GM04504 (cell line): ENCODE results near the gene RPL26.
A peak's percentile ranks its signal among the peaks of the same experiment; 100 is the strongest.

Experiments
- DNase-seq: peaks from one replicate; pipeline ENCODE4 v3.0.0-alpha.2; 2012; ENCODE audit warnings: low read depth

The RPL26 gene

DNA sequence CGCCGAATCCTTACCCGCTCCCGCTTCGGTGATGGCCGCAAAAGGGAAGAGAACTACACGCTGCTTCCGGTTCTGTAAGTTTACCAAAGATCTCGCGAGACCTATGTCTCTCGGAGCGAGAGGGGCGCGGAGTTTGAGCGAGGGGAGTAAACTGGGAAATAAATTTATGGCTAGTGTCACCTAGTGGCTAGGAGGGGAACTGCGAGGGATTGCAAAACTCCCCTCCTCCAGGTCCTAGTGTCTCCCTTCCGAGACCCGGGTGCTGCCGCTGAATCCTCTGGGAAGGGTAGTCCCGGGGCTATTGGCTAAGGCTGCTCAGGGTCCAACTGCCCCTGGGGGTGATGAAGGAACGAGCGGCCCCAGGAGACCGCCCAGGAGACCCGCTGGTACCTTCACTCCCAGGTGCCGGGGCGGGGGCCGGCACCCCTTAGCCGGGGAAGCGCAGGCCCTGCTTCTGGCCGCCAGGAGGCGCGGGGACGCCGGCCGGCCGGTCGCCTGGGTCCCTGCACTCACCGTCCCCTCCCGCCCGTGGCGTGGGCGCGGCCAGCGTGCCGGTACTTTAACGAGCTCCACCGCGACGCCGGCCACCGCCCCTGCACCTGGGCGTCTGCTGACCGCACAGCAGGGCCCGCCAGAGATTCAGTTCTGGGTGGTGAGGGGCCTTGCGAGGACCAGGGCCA is at the start of gene RPL26:
Gene RPL26, minus strand, starts transcription at position 51 of the 680 bp plus-strand sequence. CDS start 883 bp downstream, outside the sequence.
- DNase-seq, result peak; percentile 97

DNA sequence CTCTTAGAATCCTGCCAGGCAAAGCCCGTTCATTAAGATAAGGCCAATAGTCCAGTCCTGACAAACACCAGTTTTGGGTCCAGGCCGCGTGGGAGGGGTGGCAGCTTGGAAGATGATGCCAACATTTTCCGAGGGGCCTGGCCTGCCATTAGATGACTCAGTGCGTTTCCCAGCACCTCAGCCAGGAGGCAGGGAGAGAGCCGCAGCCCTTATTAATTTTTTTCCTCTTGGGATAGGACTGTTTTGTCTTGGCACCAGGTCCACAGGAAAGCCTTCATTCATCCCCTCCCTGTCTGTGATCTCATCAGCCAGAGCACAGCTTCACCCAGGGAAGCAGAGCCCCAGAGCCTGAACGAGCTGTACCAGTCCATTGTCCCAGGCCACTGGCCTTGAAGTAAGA is 48.0 kb upstream of the RPL26 start:
- peak; percentile 24 for DNase-seq

DNA sequence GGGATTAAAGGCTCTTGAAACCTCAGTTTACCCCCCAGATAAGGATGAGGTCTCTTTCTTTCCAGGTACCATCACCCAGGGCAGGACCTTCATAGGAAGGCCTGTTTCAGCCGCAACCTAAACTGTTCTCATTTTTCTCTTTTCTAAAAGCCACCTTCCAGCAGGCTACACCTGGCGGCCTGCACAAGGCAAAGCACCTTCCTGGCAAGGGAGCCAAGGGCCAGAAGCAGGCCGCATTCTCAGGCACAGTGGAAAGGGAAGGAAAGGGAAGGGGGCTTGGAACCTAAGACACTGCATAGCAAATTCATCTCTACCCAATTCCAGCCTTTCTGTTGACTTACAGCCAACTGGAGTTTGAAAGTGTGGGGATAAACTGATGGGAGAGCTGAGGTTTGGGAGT is 43.8 kb upstream of the RPL26 start:
- no peak for DNase-seq

DNA sequence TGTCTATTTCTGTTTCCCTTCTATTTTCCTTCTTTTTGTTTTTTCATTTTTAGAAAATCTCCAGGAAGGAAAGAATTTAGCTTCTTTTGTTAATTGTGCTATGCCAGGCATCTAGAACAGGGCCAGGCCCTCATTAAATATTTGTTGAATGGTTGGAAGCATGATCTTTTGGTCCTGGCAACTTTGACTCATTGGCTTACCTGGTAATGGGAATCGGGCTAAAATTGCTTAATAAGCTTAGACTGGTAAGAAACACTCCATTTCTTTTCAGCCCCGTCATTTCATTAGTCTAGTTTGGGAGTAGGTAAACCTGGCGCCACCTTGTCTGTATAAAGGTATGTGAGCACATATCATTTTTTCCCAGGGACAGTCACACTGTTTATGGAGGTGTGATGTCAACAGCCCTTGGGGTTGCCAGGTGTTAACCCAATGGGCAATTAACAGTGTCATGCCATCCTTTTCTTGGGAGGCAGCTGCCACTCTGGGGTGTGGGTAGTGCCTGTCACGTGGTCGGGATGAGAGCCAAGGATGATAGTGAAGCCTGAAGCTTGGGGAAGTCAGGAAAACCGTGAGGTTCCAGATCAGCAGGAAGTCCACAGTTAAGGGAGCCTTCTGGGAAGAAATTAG is 43.2 kb upstream of the RPL26 start:
- DNase-seq, result no peak

DNA sequence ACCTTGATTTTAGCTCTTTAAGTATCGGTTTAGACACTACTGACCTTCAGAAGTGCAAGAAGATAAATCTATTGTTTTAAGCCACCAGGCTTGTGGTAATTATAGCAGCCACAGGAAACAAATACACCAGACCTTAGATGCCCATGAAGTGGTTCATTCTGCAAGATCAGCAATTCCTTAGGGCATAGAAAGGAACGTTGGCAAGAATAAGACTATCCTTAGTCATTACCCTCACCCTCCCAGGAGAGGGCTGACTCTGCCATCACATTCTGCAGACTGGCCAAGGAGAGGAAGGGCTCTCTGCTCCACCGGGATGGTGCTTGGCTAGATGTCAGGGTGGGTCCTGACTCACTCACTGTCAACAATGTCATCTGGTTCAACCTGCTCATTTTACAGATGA is 38.6 kb upstream of the RPL26 start:
- DNase-seq, result no peak

DNA sequence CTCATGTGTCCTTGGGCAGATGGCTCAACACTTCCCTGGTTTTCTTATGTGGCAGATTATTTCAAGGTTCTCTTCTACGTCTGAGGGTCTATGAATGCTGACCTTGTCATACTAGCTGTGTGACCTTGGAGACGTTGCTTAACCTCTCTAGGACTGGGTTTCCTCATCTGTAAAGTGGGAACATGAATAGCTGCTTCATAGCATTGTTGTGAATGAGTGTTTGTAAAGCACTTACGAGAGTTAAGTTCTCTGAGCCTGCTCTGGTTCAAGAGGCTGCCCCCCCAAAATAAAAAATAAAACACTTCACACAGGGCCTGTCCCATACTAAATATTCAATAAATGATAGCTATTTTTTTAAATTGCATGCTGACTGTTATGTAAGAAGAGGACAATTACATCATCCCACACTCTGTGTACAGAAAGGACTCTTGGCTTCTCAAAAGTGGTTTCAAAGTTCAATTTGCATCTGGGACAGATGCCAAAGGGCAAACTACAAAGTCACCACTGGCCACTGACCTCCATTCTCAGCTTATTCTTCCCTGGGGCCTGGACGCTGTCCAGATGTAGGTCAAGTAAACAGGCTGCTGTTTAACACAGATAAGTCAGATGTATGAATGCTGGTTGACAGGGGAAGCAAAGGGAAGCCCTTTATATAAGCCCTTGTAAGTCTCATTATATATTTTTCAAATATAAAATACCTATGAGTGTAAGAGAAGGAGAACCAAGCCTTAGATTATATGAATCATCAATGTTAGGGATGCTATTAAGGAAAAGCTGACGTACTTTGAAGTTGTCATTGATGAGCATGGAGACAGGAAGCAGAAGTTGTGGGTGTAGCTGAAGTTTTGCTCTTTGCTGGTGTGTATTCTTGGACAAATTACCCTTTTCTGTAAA is 37.3 kb upstream of the RPL26 start:
- peak; percentile 28 for DNase-seq

DNA sequence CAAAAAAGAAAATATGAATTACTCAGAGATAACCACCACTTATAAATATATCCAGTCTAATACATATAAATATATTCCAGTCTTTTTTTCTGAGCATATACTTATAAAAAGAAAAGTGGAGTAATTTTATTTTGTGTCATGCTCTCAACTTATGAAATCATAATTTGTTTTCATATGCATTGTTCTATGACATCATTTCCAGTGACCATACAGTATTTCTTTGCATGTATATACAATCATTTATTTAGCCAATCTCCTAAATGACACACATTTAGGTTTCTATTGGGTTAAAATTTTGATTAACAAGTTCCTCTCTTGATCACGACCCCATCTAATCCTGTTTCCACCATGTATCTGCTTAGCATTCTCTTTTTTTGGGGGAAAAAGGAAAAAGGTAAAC is 36.3 kb upstream of the RPL26 start:
- DNase-seq, result no peak

DNA sequence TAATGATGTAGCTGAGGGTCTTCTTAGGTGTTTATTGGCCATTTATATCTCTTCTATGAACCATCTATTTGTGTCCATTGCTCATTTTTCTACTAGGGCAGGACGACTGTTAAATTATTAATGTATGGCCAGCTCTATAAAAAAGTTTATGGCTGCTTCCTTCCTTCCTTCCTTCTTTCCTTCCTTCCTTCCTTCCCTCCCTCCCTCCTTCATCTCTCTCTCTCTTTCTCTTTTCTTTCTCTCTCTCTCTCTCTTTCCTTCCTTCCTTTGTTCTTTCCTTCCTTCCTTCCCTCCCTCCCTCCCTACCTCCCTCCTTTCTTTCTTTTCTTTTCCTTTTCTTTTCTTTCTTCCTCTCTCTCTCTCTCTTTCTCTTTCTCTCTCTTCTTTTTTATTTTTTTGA is 35.5 kb upstream of the RPL26 start:
- DNase-seq, result no peak

DNA sequence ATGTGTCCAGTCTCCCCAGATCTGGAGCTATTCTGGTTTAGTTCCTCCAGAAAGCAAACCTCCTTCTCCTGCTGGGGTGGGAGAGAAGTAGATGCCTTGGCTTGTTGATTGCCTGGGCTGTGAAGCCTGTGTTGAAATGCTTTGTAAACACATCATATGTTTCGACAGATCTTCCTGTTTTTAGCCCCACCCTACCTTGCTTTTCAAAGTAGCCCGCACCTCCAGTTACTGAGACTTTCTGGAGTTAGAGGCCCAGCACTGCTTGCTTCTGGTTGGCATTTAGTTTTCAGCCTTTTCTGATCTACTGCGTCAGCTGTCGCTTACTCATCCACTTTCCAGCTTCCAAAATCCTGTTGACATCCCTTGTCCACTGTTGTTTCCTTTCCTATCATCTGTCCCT is 34.8 kb upstream of the RPL26 start:
- DNase-seq, result no peak

DNA sequence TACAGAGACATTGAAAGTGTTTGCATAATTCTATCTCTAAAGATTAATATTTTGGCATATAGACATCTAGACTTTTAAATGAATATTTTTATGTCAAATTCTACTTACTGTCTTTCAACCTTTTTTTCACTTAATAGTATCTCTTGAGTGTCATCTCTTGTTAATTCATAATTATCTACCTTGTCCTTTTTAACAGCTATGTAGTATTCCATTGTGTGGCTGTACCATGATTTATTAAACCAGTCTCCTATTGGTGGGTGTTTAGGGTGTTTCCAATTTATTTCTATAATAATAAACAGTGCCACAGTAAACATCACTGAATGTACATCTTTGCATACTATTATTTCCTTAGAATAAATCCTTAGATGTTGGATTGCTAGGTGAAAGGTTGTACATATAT is 30.9 kb upstream of the RPL26 start:
- no peak for DNase-seq

DNA sequence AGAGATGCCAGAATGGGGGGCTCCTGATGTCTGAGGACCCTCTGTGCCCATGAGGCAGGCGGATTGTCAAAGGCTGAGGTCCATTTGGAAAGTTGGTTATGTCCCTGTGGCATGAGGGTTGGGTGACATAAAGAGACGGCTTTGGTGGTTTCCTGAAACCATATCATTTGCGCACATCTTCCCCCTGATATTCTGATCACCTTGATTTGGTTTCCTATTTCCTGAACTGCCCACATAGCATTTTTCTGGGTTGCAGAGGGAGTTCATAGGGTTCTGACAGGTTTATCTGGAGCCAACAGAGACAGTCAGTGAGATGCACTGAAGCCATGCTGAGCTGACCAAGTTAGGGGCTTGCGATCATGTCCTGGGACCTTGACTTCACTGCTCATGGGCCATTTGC is 30.3 kb upstream of the RPL26 start:
- no peak for DNase-seq

DNA sequence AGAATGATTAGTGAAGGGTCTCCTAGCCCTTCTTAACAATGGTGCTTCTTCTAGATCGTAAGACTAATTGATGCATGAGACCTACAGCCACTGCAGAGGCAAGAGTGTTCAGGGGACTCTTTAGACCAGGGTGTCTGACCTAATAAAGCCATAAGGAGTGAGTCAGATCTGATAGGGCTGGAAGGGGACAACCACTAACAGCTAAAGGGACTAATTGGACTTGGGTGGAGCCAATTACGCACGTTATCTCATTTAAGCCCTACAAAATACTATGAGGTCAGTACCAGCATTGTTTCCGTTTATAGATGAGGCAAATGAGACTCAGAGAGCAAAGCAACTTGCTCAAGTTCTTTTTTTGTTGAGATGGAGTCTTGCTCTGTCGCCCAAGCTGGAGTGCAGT is 29.1 kb upstream of the RPL26 start:
- no peak for DNase-seq

DNA sequence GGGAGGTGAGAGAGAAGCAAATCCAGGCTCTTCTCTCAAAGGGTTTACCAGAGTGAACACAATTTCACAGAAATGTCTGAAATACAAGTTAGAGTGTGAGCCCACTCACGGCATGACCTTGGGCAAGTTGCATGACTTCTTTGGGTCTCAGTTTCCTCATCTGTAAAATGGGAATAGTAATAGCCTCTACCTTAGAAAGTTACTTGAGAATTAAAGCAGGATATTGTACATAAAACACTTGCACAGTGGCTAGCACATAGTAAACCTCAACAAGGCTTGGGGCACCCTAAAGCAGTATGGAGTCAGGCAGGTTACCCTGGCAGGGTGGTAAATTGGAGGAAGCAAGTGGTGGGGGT is 27.9 kb upstream of the RPL26 start:
- DNase-seq, result no peak

DNA sequence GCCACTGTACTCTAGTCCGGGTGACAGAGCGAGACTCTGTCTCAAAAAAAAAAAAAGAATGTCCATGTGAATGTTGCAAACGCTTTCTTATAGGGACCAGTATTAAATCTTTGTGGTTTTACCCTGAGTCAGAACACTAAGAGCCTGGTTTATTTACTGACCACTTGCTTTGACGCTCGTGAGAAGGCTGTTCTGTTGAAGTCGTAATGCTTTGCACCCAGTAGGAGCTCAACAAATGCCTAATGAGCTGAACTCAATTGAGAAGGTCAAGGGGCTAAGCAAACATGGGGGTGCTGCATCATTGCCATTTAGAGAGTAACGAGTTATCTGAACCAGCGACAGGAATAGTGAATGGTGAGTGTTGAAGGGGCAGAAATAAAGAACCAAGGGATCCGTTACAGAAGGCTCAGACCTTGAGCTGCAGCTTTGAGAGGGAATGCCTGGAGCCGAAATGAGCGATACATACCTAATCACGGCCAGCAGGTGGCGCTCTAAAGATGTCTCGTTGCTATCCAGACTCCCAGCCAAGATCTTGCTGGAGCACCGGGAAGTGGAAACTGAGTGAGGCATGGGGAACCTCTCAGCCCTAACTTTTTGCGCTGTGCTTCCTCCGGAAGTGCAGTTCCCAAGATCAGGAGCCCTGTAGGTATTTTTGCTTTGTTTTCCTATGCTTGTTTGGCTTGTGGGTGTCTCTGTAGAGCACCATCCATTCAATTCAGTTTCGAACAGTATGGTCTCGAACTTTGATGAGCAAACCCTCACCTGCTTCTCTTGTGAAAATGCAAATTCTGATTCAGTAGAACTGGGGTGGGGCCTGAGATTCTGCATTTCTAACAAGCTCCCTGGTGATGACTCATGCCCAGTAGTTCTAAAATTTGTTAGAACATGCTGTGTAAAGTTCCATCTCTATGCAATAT is 27.2 kb upstream of the RPL26 start:
- DNase-seq, result peak; percentile 70

DNA sequence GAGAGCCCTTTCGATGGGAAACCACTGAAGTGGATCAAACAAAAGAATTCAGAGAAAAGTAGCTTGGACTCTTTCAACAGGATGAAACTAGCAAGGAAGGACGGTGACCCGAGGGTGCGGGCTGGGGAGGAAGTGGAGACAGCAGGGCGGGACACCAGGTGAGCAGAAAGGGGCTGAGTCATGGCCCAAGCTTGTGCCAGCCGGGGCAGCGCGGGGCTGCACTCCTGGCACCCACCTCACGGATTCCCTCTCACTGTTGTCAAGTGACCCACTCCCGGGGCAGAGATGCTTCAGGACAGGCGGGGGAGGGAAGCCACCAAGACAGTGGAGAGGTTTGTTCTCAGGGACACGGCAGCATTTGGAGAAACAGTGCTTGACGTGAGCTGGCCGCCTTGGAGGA is 25.4 kb upstream of the RPL26 start:
- DNase-seq, result no peak

DNA sequence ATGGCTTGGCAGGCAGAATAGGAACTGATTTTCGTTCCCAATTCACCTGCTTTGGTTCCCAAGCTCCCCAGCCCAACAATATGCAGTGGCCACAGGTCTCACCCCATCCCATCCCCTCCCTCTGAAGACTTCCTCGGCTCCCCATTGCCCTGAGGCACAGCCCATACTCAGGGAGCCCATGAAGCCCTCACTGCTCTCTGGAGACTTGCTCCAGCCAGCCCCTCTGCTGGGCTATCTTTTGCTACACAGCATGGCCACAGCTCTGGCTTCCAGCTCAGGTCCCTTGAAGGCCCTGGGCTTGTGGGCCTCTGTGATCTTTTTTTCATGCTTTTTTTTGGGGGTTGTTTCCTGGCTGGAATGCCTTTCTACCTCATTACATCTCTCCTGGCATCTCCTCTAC is 23.2 kb upstream of the RPL26 start:
- DNase-seq, result no peak

DNA sequence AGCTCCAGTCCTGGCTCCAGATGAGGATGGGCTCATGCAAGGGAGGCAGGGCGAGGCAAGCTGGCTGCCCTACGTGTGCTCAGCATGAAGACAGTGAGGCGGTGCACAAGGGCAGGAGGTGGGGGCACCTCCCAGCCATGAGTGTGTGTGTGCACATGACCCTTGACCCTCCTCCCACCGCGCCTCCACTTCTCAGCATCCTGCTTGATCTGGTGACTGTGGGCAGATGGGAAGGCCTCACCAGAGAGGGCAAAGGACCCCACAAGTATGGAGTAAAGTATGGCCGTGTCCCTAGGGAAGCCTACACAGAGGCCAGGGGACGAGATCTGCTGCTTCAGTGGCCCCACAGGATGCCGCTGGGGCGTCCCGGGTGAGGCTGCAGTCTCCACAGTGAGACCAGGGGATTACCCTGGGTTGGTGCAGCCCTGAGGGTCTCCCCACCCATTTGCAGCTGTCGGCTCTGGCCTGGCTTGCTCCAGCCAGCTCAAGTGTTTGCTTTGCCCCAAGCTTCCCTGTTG is 22.6 kb upstream of the RPL26 start:
- DNase-seq, result no peak

DNA sequence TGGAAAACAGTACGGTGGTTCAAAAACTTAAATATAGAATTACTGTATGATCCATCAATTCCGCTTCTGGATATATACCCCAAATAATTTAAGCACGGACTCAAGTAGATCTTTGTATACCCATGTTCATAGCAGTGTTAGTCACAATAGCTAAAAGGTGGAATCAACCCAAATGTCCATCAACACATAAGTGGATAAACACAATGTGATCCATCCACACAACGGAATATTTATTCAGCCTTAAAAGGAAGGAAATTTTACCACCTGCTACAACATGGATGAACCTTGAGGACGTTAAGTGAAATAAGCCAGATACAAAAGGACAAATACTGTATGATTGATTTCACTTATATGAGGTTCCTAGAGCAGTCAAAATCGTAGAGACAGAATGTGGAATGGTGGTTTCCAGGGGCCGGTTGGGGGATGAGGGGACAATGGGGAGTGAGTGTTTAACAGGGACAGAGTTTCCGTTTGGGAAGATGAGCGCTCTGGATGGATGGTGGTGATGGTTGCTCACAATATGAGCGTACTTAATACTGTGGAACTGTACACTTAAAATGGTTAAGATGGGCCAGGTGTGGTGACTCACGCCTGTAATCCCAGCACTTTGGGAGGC is 20.0 kb upstream of the RPL26 start:
- DNase-seq, result no peak

DNA sequence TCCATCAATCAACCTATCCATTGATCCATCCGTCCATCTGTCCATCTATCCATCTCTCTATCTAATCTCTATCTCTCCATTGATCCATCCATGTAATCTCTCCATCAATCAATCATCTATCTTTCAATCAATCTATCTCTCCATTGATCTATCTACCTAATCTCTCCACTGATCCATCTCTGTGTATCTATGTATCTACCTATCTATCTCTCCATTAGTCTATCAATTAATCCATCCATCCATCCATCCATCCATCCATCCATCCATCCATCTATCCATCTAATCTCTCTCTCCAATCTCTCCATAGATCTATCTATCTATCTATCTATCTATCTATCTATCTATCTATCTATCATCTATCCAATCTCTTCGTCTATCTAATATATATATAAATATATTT is 18.1 kb upstream of the RPL26 start:
- DNase-seq, result no peak

DNA sequence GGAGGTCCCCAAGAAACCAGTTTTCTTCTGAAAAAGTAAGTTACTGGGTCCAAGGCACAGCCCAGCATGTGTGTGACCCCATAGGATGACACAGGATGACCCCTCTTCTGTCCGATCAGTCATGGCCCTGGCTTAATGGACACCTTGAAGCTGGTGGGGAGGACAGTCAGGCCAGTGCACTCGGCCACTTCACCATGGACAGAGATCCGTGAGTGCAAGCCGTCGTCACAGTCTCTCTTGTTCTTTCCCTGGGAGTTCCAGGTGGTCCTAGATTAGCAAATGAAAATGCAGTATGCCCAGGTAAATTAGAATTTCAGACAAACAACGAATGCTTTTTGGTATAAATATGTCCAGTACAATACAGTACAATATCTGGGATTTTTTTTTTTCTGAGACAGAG is 16.0 kb upstream of the RPL26 start:
- DNase-seq, result no peak

DNA sequence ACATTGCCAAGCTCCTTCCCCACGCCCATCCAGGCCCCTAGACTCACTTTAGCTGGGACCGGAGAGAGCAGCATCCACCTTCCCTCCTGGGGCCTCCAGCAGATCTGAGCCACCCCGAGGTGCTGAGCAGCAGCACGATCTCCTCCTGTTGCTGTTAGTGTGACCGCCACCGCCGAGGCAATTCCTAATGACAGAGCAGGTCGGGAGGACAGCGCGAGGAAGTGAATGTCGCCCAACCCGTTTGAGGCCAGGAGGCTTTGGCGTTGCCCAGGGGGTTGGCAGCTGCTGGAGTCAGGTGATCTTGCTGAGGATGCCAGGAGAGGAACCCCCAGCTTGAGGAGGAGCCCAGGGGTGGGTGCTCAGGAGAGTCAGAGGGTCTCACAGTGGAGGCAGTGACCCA is 14.6 kb upstream of the RPL26 start, which contains the start of gene RNF222:
Gene RNF222, minus strand, starts transcription at position 192 of the 400 bp plus-strand sequence. CDS start 4,366 bp downstream, outside the sequence.
- DNase-seq, result no peak
